ENCODE data around the gene PSMB2.

PSMB2 gene

GRCh38 chr1:35650416-35650815, 9.1 kb upstream of the PSMB2 start:
- TF ChIP-seq CTCF (IDR thresholded peaks at IDR 0.05; ENCODE audit: low read depth, low read length, missing control alignments), result no peak
- no peak for DNase-seq (ENCODE audit: extremely low read depth, low read depth)
- H3K4me3 ChIP-seq (replicated peaks; ENCODE audit: low read depth, low read length), result no peak overlapping the region

- no peak for DNase-seq (ENCODE audit: extremely low read depth, low read depth)
- no peak overlapping the region for H3K4me3 ChIP-seq (replicated peaks; ENCODE audit: low read depth, low read length)
- no peak for TF ChIP-seq CTCF (IDR thresholded peaks at IDR 0.05; ENCODE audit: low read depth, low read length, missing control alignments)
Measured at GRCh38 chr1:35646043-35646442, 4.7 kb upstream of the PSMB2 start.

- no peak for DNase-seq (ENCODE audit: extremely low read depth, low read depth)
- TF ChIP-seq CTCF (IDR thresholded peaks at IDR 0.05; ENCODE audit: low read depth, low read length, missing control alignments), result no peak
Measured at GRCh38 chr1:35644204-35644603, 2.9 kb upstream of the PSMB2 start.

GRCh38 chr1:35642471-35642955, 1.2 kb upstream of the PSMB2 start:
- TF ChIP-seq CTCF (IDR thresholded peaks at IDR 0.05; ENCODE audit: low read depth, low read length, missing control alignments), result no peak
- H3K4me3 ChIP-seq (replicated peaks; ENCODE audit: low read depth, low read length), result peak overlapping the region; percentile 74
- no peak for DNase-seq (ENCODE audit: extremely low read depth, low read depth)

More at GRCh38 chr1:35644204-35644603, 2.9 kb upstream of the PSMB2 start:
- no peak overlapping the region for H3K4me3 ChIP-seq (replicated peaks; ENCODE audit: low read depth, low read length)

- no peak for DNase-seq (ENCODE audit: extremely low read depth, low read depth)
- no peak for TF ChIP-seq CTCF (IDR thresholded peaks at IDR 0.05; ENCODE audit: low read depth, low read length, missing control alignments)
- peak overlapping the region; percentile 74 for H3K4me3 ChIP-seq (replicated peaks; ENCODE audit: low read depth, low read length)
Measured at GRCh38 chr1:35640380-35641232, 720 bp downstream of the PSMB2 start.

GRCh38 chr1:35637401-35637809, 3.9 kb downstream of the PSMB2 start:
- H3K4me3 ChIP-seq (replicated peaks; ENCODE audit: low read depth, low read length), result peak overlapping the region; percentile 36
- no peak for TF ChIP-seq CTCF (IDR thresholded peaks at IDR 0.05; ENCODE audit: low read depth, low read length, missing control alignments)
- DNase-seq (ENCODE audit: extremely low read depth, low read depth), result no peak
